ENCODE results near the gene GGCX. TPM values are rescaled to one million over a fixed set of nuclear protein-coding genes. Genes with fewer than 3 reads are reported as not detected.

The GGCX gene
- total and polyA plus RNA-seq, 9 of the 15 experiments (the other 6 are each of a cell fraction or from before 2014, with no cell fraction given), result 14.4 to 47.1 (median 28.1) TPM

GRCh38 chr2:85538507-85539360, 22.6 kb downstream of the GGCX start, which contains the start of gene MAT2A (continued):
- peak; percentile 61; the same call in 1 of the 2 replicates for TF ChIP-seq FOXP1 (CRISPR knock-in tag; IDR thresholded peaks at IDR 0.05)
- no peak for TF ChIP-seq MTF1 (CRISPR knock-in tag; IDR thresholded peaks at IDR 0.05; ENCODE audit: borderline replicate concordance)
- no peak for TF ChIP-seq DACH1 (IDR thresholded peaks at IDR 0.05; ENCODE audit: partially characterized antibody)
- no peak for TF ChIP-seq ZNF695 (CRISPR knock-in tag; IDR thresholded peaks at IDR 0.05)
- no peak for TF ChIP-seq STAT5B (CRISPR knock-in tag; IDR thresholded peaks at IDR 0.05)
- TF ChIP-seq ZNF584 (CRISPR knock-in tag; IDR thresholded peaks at IDR 0.05; ENCODE audit: low read depth), result peak; percentile 77
- no peak for TF ChIP-seq SMARCA5 (IDR thresholded peaks at IDR 0.05)
- no peak for TF ChIP-seq GATAD2A (IDR thresholded peaks at IDR 0.05)
- TF ChIP-seq EWSR1 (IDR thresholded peaks at IDR 0.05; ENCODE audit: borderline replicate concordance, low read depth, partially characterized antibody), result no peak
- no peak; the same call in 1 of the 2 replicates for TF ChIP-seq MEF2A (IDR thresholded peaks at IDR 0.05; ENCODE audit: control insufficient read depth, low read depth, low read length)
- 0 out of 2 replicates have a peak, but pooled peaks have one; percentile 21 for TF ChIP-seq KLF6 (CRISPR knock-in tag; IDR thresholded peaks at IDR 0.05; ENCODE audit: borderline replicate concordance)
- no peak for TF ChIP-seq HOMEZ (CRISPR knock-in tag; IDR thresholded peaks at IDR 0.05)
- TF ChIP-seq CCNT2 (IDR thresholded peaks at IDR 0.05; ENCODE audit: borderline replicate concordance, extremely low read depth, insufficient read length, low read depth, low read length), result peak; percentile 91
- TF ChIP-seq ZNF12 (CRISPR knock-in tag; IDR thresholded peaks at IDR 0.05), result no peak
- no peak for TF ChIP-seq IRF1 (CRISPR knock-in tag; IDR thresholded peaks at IDR 0.05; ENCODE audit: borderline replicate concordance)
- TF ChIP-seq TGIF2 (CRISPR knock-in tag; IDR thresholded peaks at IDR 0.05), result peak; percentile 73; the same call in 1 of the 2 replicates
- TF ChIP-seq RBM39 (optimal IDR thresholded peaks at IDR 0.05; ENCODE audit: low read depth, low read length), result peak; percentile 60
- TF ChIP-seq, protein P1, sequence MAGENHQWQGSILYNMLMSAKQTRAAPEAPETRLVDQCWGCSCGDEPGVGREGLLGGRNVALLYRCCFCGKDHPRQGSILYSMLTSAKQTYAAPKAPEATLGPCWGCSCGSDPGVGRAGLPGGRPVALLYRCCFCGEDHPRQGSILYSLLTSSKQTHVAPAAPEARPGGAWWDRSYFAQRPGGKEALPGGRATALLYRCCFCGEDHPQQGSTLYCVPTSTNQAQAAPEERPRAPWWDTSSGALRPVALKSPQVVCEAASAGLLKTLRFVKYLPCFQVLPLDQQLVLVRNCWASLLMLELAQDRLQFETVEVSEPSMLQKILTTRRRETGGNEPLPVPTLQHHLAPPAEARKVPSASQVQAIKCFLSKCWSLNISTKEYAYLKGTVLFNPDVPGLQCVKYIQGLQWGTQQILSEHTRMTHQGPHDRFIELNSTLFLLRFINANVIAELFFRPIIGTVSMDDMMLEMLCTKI (IDR thresholded peaks at IDR 0.05; ENCODE audit: partially characterized antibody), result no peak
- TF ChIP-seq TOE1 (IDR thresholded peaks at IDR 0.05; ENCODE audit: borderline replicate concordance), result peak; percentile 91
- TF ChIP-seq TOE1 (CRISPR knock-in tag; IDR thresholded peaks at IDR 0.05; ENCODE audit: borderline replicate concordance, low read depth), result peak; percentile 97
- TF ChIP-seq ATF1 (CRISPR knock-in tag; IDR thresholded peaks at IDR 0.05), result no peak
- peak; percentile 83 for TF ChIP-seq ATF1 (tag; IDR thresholded peaks at IDR 0.05)
- TF ChIP-seq MBD2 (IDR thresholded peaks at IDR 0.05; ENCODE audit: borderline replicate concordance, low read depth), result peak; percentile 96
- no peak for TF ChIP-seq TAF15 (IDR thresholded peaks at IDR 0.05; ENCODE audit: low read depth, low read length)
- TF ChIP-seq POLR2G (IDR thresholded peaks at IDR 0.05; ENCODE audit: low read depth, low read length), result no peak
- TF ChIP-seq CEBPB (tag; IDR thresholded peaks at IDR 0.05), result no peak

Measured in K562 (cell line).